ENCODE data around the gene AURKB. TPM values are rescaled to one million over a fixed set of nuclear protein-coding genes. Genes with fewer than 3 reads are reported as not detected.
A peak's percentile ranks its signal among the peaks of the same experiment; 100 is the strongest.
"Not testable (repeated sequence)": the region's sequence is repeated elsewhere in the genome, so short reads cannot be mapped to it uniquely, and the experiment has no call there.

The AURKB gene
- 13.5 TPM for total RNA-seq
- polyA plus RNA-seq (ENCODE audit: insufficient read depth in 1 of 8, insufficient read length in 8 of 8, low replicate concordance in 1 of 8): 10 to 100 TPM; 13.8 to 26.4 (median 22.8) TPM
- long read RNA-seq, donor 1, transcript AURKB-214 (9 exons, 1,227 nt): major isoform, 5 of 6 reads
- long read RNA-seq, donor 1, partial matches to known transcripts: 0 of 6 reads
- long read RNA-seq, donor 1, other reads (novel, unspliced or antisense): 0 of 6 reads
- long read RNA-seq, donor 2: 0 reads
- long read RNA-seq, donor 3, partial matches to known transcripts: 0 of 5 reads
- long read RNA-seq, donor 3, other reads (novel, unspliced or antisense): 0 of 5 reads
- long read RNA-seq, donor 4, partial matches to known transcripts: 0 of 2 reads
- long read RNA-seq, donor 4, other reads (novel, unspliced or antisense): 0 of 2 reads
- long read RNA-seq, donor 5, transcript AURKB-214 (9 exons, 1,227 nt): major isoform, 7 of 8 reads
- long read RNA-seq, donor 5, partial matches to known transcripts: 0 of 8 reads
- long read RNA-seq, donor 5, other reads (novel, unspliced or antisense): 0 of 8 reads
- long read RNA-seq, donor 6, transcript AURKB-214 (9 exons, 1,227 nt): major isoform, 6 of 9 reads
- long read RNA-seq, donor 6, partial matches to known transcripts: 0 of 9 reads
- long read RNA-seq, donor 6, other reads (novel, unspliced or antisense): 0 of 9 reads
- long read RNA-seq, donor 7, transcript AURKB-214 (9 exons, 1,227 nt): major isoform, 8 of 9 reads
- long read RNA-seq, donor 7, partial matches to known transcripts: 0 of 9 reads
- long read RNA-seq, donor 7, other reads (novel, unspliced or antisense): 0 of 9 reads
- long read RNA-seq, donor 8, partial matches to known transcripts: 0 of 5 reads
- long read RNA-seq, donor 8, other reads (novel, unspliced or antisense): 0 of 5 reads
- long read RNA-seq, donor 9, transcript AURKB-214 (9 exons, 1,227 nt): major isoform, 6 of 6 reads
- long read RNA-seq, donor 9, partial matches to known transcripts: 0 of 6 reads
- long read RNA-seq, donor 9, other reads (novel, unspliced or antisense): 0 of 6 reads
- long read RNA-seq, donor 10, transcript AURKB-214 (9 exons, 1,227 nt): major isoform, 7 of 8 reads
- long read RNA-seq, donor 10, partial matches to known transcripts: 0 of 8 reads
- long read RNA-seq, donor 10, other reads (novel, unspliced or antisense): 0 of 8 reads
- long read RNA-seq, donor 11, partial matches to known transcripts: 0 of 2 reads
- long read RNA-seq, donor 11, other reads (novel, unspliced or antisense): 0 of 2 reads

- H3K4me3 ChIP-seq (ENCODE audit: low read length): peak within 1 kb of the TSS; percentile 64
- WGBS (ENCODE audit: insufficient coverage): under 1% methylated on average over 45 of the region's 46 CpGs
- H3K4me1 ChIP-seq (ENCODE audit: control insufficient read depth, insufficient read depth, low read length): peaks cover 12% of the 10 kb centered on the region
- H3K27ac ChIP-seq (ENCODE audit: low read length): peak within 1 kb of the TSS; percentile 96
- H3K36me3 ChIP-seq (ENCODE audit: control insufficient read depth, insufficient read depth, low read length): peaks cover 12% of the 10 kb centered on the region
- DNase-seq: peak; percentile 99
- no peaks in the 10 kb centered on the region for H3K9me3 ChIP-seq (replicated peaks; ENCODE audit: control insufficient read depth, low read depth, low read length)
- peaks cover 4% of the 10 kb centered on the region for H3K27me3 ChIP-seq (ENCODE audit: control insufficient read depth, insufficient read depth, low read length)
These were observed at the start of gene AURKB for GRCh38 chr17:8209907-8210760. AURKB (minus strand) TSS chr17:8210575; CDS start chr17:8210224, 351 bp downstream.

- no peak overlapping the region for H3K27ac ChIP-seq (ENCODE audit: low read length)
- 93% methylated on average over 5 of the region's 8 CpGs for WGBS (ENCODE audit: insufficient coverage)
- H3K27me3 ChIP-seq (ENCODE audit: control insufficient read depth, insufficient read depth, low read length): no peaks in the 10 kb centered on the region
- no peaks in the 10 kb centered on the region for H3K9me3 ChIP-seq (replicated peaks; ENCODE audit: control insufficient read depth, low read depth, low read length)
- peaks cover 69% of the 10 kb centered on the region for H3K36me3 ChIP-seq (ENCODE audit: control insufficient read depth, insufficient read depth, low read length)
- H3K4me1 ChIP-seq (ENCODE audit: control insufficient read depth, insufficient read depth, low read length): no peaks in the 10 kb centered on the region
- H3K4me3 ChIP-seq (ENCODE audit: low read length): no peak overlapping the region
- DNase-seq: no peak
These were observed 47.4 kb upstream of the AURKB start for GRCh38 chr17:8257801-8258200.

DNA sequence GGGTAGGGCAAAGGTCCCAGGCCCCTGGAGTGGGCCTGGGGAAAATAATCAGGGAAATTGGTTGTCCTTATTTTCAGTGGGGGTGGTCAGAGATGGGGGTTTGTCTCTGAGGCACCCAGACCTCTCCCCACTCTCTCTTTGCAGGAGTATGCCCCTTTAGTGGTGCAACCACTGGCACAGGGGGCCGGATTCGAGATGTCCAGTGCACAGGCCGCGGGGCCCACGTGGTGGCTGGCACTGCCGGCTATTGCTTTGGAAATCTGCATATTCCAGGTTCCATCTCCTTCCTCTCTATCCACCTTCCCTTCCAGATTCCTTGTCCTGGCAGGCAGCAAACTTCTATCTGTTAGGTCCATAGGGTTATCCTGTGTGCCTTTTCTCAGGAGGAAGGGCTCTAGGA lies 46.3 kb upstream of the AURKB start:
- Histone ChIP-seq H3K9me3 (replicated peaks; ENCODE audit: control insufficient read depth, low read depth, low read length) (no peaks in the 10 kb centered on the region), H3K4me3 (ENCODE audit: low read length) (no peak overlapping the region), H3K27ac (ENCODE audit: low read length) (no peak overlapping the region), H3K36me3 (ENCODE audit: control insufficient read depth, insufficient read depth, low read length) (peaks cover 62% of the 10 kb centered on the region), H3K27me3 (ENCODE audit: control insufficient read depth, insufficient read depth, low read length) (no peaks in the 10 kb centered on the region), H3K4me1 (ENCODE audit: control insufficient read depth, insufficient read depth, low read length) (no peaks in the 10 kb centered on the region)
- no peak for DNase-seq
- 89% methylated on average over 5 of the region's 6 CpGs for WGBS (ENCODE audit: insufficient coverage)

DNA sequence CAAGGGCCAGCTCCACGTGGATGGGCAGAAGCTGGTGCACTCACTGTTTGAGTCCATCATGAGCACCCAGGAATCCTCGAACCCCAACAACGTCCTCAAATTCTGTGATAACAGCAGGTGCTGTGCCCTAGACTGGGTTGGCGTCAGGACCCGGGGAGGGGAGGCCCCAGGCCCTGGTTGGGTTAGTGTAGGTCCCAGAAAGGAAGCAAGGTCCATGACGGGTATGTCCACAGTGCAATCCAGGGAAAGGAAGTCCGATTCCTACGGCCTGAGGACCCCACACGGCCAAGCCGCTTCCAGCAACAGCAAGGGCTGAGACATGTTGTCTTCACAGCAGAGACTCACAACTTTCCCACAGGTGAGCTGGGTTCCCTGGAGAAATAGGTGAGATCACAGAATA lies 45.9 kb upstream of the AURKB start:
- 92% methylated on average over 6 of the region's 10 CpGs for WGBS (ENCODE audit: insufficient coverage)
- no peak overlapping the region for H3K27ac ChIP-seq (ENCODE audit: low read length)
- H3K36me3 ChIP-seq (ENCODE audit: control insufficient read depth, insufficient read depth, low read length): peaks cover 58% of the 10 kb centered on the region
- no peak overlapping the region for H3K4me3 ChIP-seq (ENCODE audit: low read length)
- no peak for DNase-seq
- H3K9me3 ChIP-seq (replicated peaks; ENCODE audit: control insufficient read depth, low read depth, low read length): no peaks in the 10 kb centered on the region
- no peaks in the 10 kb centered on the region for H3K27me3 ChIP-seq (ENCODE audit: control insufficient read depth, insufficient read depth, low read length)
- no peaks in the 10 kb centered on the region for H3K4me1 ChIP-seq (ENCODE audit: control insufficient read depth, insufficient read depth, low read length)

- Histone ChIP-seq H3K36me3 (ENCODE audit: control insufficient read depth, insufficient read depth, low read length) (peaks cover 54% of the 10 kb centered on the region), H3K4me1 (ENCODE audit: control insufficient read depth, insufficient read depth, low read length) (no peaks in the 10 kb centered on the region), H3K9me3 (replicated peaks; ENCODE audit: control insufficient read depth, low read depth, low read length) (no peaks in the 10 kb centered on the region), H3K27ac (ENCODE audit: low read length) (no peak overlapping the region), H3K27me3 (ENCODE audit: control insufficient read depth, insufficient read depth, low read length) (no peaks in the 10 kb centered on the region), H3K4me3 (ENCODE audit: low read length) (no peak overlapping the region)
- DNase-seq: no peak
- 80% methylated on average over 2 of the region's 9 CpGs for WGBS (ENCODE audit: insufficient coverage)
These were observed 45.1 kb upstream of the AURKB start for GRCh38 chr17:8255499-8255898.

DNA sequence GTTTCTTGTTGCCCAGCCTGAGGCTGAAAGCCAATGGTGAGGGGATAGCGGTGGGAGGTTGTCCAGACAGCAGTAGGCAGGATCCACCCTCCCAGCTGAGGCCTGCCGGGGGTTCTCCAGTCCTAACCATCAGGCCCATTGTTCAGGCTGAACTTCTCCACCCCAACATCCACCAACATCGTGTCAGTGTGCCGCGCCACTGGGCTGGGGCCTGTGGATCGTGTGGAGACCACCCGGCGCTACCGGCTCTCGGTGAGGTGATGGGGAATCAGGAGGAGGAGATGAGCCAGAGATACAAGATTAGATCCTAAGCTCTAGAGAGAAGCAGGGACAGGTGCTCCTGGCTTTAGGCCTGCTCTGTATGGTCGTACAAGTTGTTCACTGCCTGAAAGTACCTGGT lies 44.5 kb upstream of the AURKB start:
- Histone ChIP-seq H3K36me3 (ENCODE audit: control insufficient read depth, insufficient read depth, low read length) (peaks cover 50% of the 10 kb centered on the region), H3K4me3 (ENCODE audit: low read length) (no peak overlapping the region), H3K4me1 (ENCODE audit: control insufficient read depth, insufficient read depth, low read length) (peaks cover 2% of the 10 kb centered on the region), H3K9me3 (replicated peaks; ENCODE audit: control insufficient read depth, low read depth, low read length) (no peaks in the 10 kb centered on the region), H3K27ac (ENCODE audit: low read length) (no peak overlapping the region), H3K27me3 (ENCODE audit: control insufficient read depth, insufficient read depth, low read length) (no peaks in the 10 kb centered on the region)
- 96% methylated on average over 9 of the region's 11 CpGs for WGBS (ENCODE audit: insufficient coverage)
- no peak for DNase-seq

GRCh38 chr17:8253801-8254200 lies 43.4 kb upstream of the AURKB start:
- peaks cover 42% of the 10 kb centered on the region for H3K36me3 ChIP-seq (ENCODE audit: control insufficient read depth, insufficient read depth, low read length)
- no peak for DNase-seq
- H3K27ac ChIP-seq (ENCODE audit: low read length): no peak overlapping the region
- peaks cover 6% of the 10 kb centered on the region for H3K4me1 ChIP-seq (ENCODE audit: control insufficient read depth, insufficient read depth, low read length)
- no peaks in the 10 kb centered on the region for H3K27me3 ChIP-seq (ENCODE audit: control insufficient read depth, insufficient read depth, low read length)
- H3K4me3 ChIP-seq (ENCODE audit: low read length): no peak overlapping the region
- H3K9me3 ChIP-seq (replicated peaks; ENCODE audit: control insufficient read depth, low read depth, low read length): no peaks in the 10 kb centered on the region
- 68% methylated on average over 6 of the region's 8 CpGs for WGBS (ENCODE audit: insufficient coverage)

GRCh38 chr17:8251411-8251810 lies 41.0 kb upstream of the AURKB start:
- not testable (repeated sequence) for H3K27ac ChIP-seq (ENCODE audit: low read length); H3K9me3 ChIP-seq (replicated peaks; ENCODE audit: control insufficient read depth, low read depth, low read length); H3K27me3 ChIP-seq (ENCODE audit: control insufficient read depth, insufficient read depth, low read length); DNase-seq; H3K4me3 ChIP-seq (ENCODE audit: low read length)
- Histone ChIP-seq H3K4me1 (ENCODE audit: control insufficient read depth, insufficient read depth, low read length) (peaks cover 10% of the 10 kb centered on the region), H3K36me3 (ENCODE audit: control insufficient read depth, insufficient read depth, low read length) (peaks cover 25% of the 10 kb centered on the region)
- WGBS (ENCODE audit: insufficient coverage): no CpG with 5 or more reads among the region's 2 CpGs
